Activated naive CD4-positive, alpha-beta T cell treated with anti-CD3 and anti-CD28 coated beads, Interleukin-2, amount 50 U/mL, for 24 hours (primary cell): ENCODE measurements around the gene UQCRC1.
"Not testable (repeated sequence)": the region's sequence is repeated elsewhere in the genome, so short reads cannot be mapped to it uniquely, and the experiment has no call there.

Experiments used
- H3K27ac Mint-ChIP-seq: one replicate; pipeline ENCODE4 v1.8.0; 2021; ENCODE audit warnings: mild to moderate bottlenecking, mixed read lengths
- H3K27me3 Mint-ChIP-seq: one replicate; pipeline ENCODE4 v1.8.0; 2021; ENCODE audit warnings: mixed read lengths
- H3K36me3 Mint-ChIP-seq: one replicate; pipeline ENCODE4 v1.8.0; 2021; ENCODE audit warnings: mixed read lengths
- H3K4me1 Mint-ChIP-seq: one replicate; pipeline ENCODE4 v1.8.0; 2021; ENCODE audit warnings: mixed read lengths
- H3K4me3 Mint-ChIP-seq: one replicate; pipeline ENCODE4 v1.8.0; 2021; ENCODE audit warnings: mild to moderate bottlenecking, mixed read lengths
- H3K9me3 Mint-ChIP-seq: one replicate; pipeline ENCODE4 v1.8.0; 2021; ENCODE audit warnings: mixed read lengths

Gene UQCRC1

GRCh38 chr3:48560648-48561018 is 48.8 kb downstream of the UQCRC1 start:
- H3K4me1 Mint-ChIP-seq, result peaks cover 12% of the 10 kb centered on the region
- no peaks in the 10 kb centered on the region for H3K36me3 Mint-ChIP-seq

GRCh38 chr3:48558493-48559134 is 50.8 kb downstream of the UQCRC1 start:
- Mint-ChIP-seq H3K4me1 (peaks cover 17% of the 10 kb centered on the region), H3K27me3 (no peaks in the 10 kb centered on the region), H3K4me3 (no peak overlapping the region), H3K36me3 (no peaks in the 10 kb centered on the region), H3K9me3 (no peaks in the 10 kb centered on the region), H3K27ac (peak overlapping the region; percentile 5)

More at GRCh38 chr3:48560648-48561018, 48.8 kb downstream of the UQCRC1 start:
- no peak overlapping the region for H3K27ac Mint-ChIP-seq
- no peaks in the 10 kb centered on the region for H3K9me3 Mint-ChIP-seq
- H3K4me3 Mint-ChIP-seq, result no peak overlapping the region
- no peaks in the 10 kb centered on the region for H3K27me3 Mint-ChIP-seq

GRCh38 chr3:48556796-48557626 is 52.4 kb downstream of the UQCRC1 start, which contains the start of gene PFKFB4:
PFKFB4 (minus strand) TSS chr3:48556803; CDS start chr3:48556777, 26 bp downstream.
- Mint-ChIP-seq H3K36me3 (no peaks in the 10 kb centered on the region), H3K9me3 (no peaks in the 10 kb centered on the region), H3K4me3 (peak within 1 kb of the TSS; percentile 87), H3K27ac (peak within 1 kb of the TSS; percentile 77), H3K4me1 (peaks cover 17% of the 10 kb centered on the region), H3K27me3 (no peaks in the 10 kb centered on the region)

GRCh38 chr3:48555949-48556795 is 53.3 kb downstream of the UQCRC1 start:
- Mint-ChIP-seq H3K9me3 (no peaks in the 10 kb centered on the region), H3K4me1 (peaks cover 17% of the 10 kb centered on the region), H3K27ac (no peak overlapping the region), H3K4me3 (peak overlapping the region; percentile 87), H3K36me3 (no peaks in the 10 kb centered on the region), H3K27me3 (no peaks in the 10 kb centered on the region)

GRCh38 chr3:48555231-48555948 is 54.1 kb downstream of the UQCRC1 start:
- no peak overlapping the region for H3K27ac Mint-ChIP-seq
- H3K4me3 Mint-ChIP-seq, result peak overlapping the region; percentile 87
- no peaks in the 10 kb centered on the region for H3K9me3 Mint-ChIP-seq
- H3K36me3 Mint-ChIP-seq, result no peaks in the 10 kb centered on the region
- peaks cover 17% of the 10 kb centered on the region for H3K4me1 Mint-ChIP-seq
- H3K27me3 Mint-ChIP-seq, result no peaks in the 10 kb centered on the region

GRCh38 chr3:48553886-48554845 is 55.3 kb downstream of the UQCRC1 start:
- peaks cover 17% of the 10 kb centered on the region for H3K4me1 Mint-ChIP-seq
- no peak overlapping the region for H3K27ac Mint-ChIP-seq
- H3K27me3 Mint-ChIP-seq, result no peaks in the 10 kb centered on the region
- no peaks in the 10 kb centered on the region for H3K36me3 Mint-ChIP-seq
- no peaks in the 10 kb centered on the region for H3K9me3 Mint-ChIP-seq
- H3K4me3 Mint-ChIP-seq, result no peak overlapping the region

GRCh38 chr3:48553361-48553760 is 56.1 kb downstream of the UQCRC1 start:
- Mint-ChIP-seq H3K4me3 (no peak overlapping the region), H3K4me1 (peaks cover 19% of the 10 kb centered on the region), H3K9me3 (no peaks in the 10 kb centered on the region), H3K27me3 (no peaks in the 10 kb centered on the region), H3K36me3 (no peaks in the 10 kb centered on the region), H3K27ac (no peak overlapping the region)

GRCh38 chr3:48552111-48552951 is 57.1 kb downstream of the UQCRC1 start:
- no peak overlapping the region for H3K4me3 Mint-ChIP-seq
- no peaks in the 10 kb centered on the region for H3K27me3 Mint-ChIP-seq
- H3K36me3 Mint-ChIP-seq, result no peaks in the 10 kb centered on the region
- H3K9me3 Mint-ChIP-seq, result no peaks in the 10 kb centered on the region
- H3K27ac Mint-ChIP-seq, result peak overlapping the region; percentile 59
- H3K4me1 Mint-ChIP-seq, result peaks cover 14% of the 10 kb centered on the region

- H3K27me3 Mint-ChIP-seq, H3K36me3 Mint-ChIP-seq, H3K27ac Mint-ChIP-seq: not testable (repeated sequence)
Measured at GRCh38 chr3:48551651-48552050, 57.8 kb downstream of the UQCRC1 start.

More at GRCh38 chr3:48551651-48552050, 57.8 kb downstream of the UQCRC1 start:
- H3K9me3 Mint-ChIP-seq, H3K4me3 Mint-ChIP-seq: not testable (repeated sequence)
- H3K4me1 Mint-ChIP-seq, result peaks cover 15% of the 10 kb centered on the region
